ENCODE results near the gene ADAMTSL2. TPM values are rescaled to one million over a fixed set of nuclear protein-coding genes. Genes with fewer than 3 reads are reported as not detected.

ADAMTSL2 gene
- polyA plus RNA-seq, 3 donors, result 1.4 to 2.5 (median 1.9) TPM

DNA sequence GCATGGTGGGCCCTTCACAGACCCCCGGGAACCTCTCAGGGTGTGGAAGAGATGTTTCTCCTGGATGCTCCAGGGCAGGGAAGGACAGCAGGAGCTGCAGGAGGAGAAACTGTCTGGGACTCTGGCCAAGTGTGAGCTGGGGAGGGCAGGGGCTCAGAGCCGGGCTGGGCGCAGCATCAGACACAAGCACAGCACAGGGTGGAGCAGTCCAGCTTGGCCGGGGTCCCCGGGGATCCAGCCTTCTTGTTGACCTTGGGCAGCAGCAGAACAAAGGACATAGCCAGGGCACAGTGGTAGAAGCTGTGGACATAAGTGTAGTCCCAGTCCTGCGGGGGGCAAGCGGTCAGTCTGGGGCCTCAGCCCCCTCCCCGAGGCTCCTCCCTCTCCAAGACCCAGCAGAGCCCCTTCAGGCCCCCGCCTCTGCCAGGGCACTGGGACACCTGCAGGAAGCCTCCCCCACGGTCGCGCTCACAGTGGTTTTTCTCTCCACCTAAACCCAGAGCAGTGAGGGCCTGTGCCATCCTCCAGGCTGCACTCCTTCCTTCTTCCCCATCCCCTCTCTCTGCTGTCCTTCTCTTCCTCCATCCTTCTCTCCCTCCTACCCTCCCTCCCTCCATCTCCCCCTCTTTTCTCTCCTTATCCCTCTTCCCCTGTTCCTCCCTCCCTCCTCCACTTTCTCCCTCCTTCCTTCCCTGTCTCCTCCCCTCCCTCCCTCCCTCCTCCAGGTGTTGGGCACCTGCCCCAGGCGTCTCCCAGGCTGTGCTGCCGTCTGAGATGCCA, 19.9 kb upstream of the ADAMTSL2 start:
- no peak for DNase-seq (ENCODE audit: extremely low read depth in 1 of 11, low read depth in 9 of 11, low spot score in 4 of 11)

GRCh38 chr9:133515240-133515610, 19.3 kb upstream of the ADAMTSL2 start:
- no peak for DNase-seq (ENCODE audit: extremely low read depth in 1 of 11, low read depth in 9 of 11, low spot score in 4 of 11)

GRCh38 chr9:133515615-133516255, 18.8 kb upstream of the ADAMTSL2 start:
- no peak for DNase-seq (ENCODE audit: extremely low read depth in 1 of 11, low read depth in 9 of 11, low spot score in 4 of 11)

- DNase-seq (ENCODE audit: extremely low read depth in 1 of 11, low read depth in 9 of 11, low spot score in 4 of 11), result no peak
Observed at GRCh38 chr9:133516256-133516960, 18.1 kb upstream of the ADAMTSL2 start.

DNA sequence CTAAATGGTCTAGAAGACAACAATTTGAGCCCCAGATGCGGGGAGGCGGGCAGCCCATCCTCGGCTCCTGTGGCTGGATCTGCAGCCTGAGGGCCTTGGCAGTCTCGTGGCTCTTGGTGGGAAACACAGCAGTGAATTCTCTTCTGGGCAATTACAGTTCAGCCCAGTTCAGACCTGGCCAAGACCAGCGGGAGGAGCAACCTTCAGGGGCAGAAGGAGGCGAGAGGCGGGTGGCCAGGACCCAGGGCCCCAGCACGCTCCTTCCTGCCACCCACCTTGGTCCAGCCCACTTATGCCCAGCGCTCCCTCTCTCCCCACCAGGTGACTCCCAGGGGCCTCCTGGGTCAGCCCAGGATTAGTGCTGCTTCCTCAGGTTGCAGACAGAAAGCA, 17.5 kb upstream of the ADAMTSL2 start:
- DNase-seq (ENCODE audit: extremely low read depth in 1 of 11, low read depth in 9 of 11, low spot score in 4 of 11), result no peak

- DNase-seq (ENCODE audit: extremely low read depth in 1 of 11, low read depth in 9 of 11, low spot score in 4 of 11), result no peak
Observed at GRCh38 chr9:133517711-133518110, 16.8 kb upstream of the ADAMTSL2 start.

GRCh38 chr9:133518200-133518599, 16.3 kb upstream of the ADAMTSL2 start:
- no peak for DNase-seq (ENCODE audit: extremely low read depth in 1 of 11, low read depth in 9 of 11, low spot score in 4 of 11)

GRCh38 chr9:133518706-133519449, 15.6 kb upstream of the ADAMTSL2 start:
- DNase-seq (ENCODE audit: extremely low read depth in 1 of 11, low read depth in 9 of 11, low spot score in 4 of 11), result no peak

- DNase-seq (ENCODE audit: extremely low read depth in 1 of 11, low read depth in 9 of 11, low spot score in 4 of 11), result no peak
Observed at GRCh38 chr9:133519693-133520092, 14.8 kb upstream of the ADAMTSL2 start.

- no peak for DNase-seq (ENCODE audit: extremely low read depth in 1 of 11, low read depth in 9 of 11, low spot score in 4 of 11)
Observed at GRCh38 chr9:133520121-133520835, 14.2 kb upstream of the ADAMTSL2 start.

DNA sequence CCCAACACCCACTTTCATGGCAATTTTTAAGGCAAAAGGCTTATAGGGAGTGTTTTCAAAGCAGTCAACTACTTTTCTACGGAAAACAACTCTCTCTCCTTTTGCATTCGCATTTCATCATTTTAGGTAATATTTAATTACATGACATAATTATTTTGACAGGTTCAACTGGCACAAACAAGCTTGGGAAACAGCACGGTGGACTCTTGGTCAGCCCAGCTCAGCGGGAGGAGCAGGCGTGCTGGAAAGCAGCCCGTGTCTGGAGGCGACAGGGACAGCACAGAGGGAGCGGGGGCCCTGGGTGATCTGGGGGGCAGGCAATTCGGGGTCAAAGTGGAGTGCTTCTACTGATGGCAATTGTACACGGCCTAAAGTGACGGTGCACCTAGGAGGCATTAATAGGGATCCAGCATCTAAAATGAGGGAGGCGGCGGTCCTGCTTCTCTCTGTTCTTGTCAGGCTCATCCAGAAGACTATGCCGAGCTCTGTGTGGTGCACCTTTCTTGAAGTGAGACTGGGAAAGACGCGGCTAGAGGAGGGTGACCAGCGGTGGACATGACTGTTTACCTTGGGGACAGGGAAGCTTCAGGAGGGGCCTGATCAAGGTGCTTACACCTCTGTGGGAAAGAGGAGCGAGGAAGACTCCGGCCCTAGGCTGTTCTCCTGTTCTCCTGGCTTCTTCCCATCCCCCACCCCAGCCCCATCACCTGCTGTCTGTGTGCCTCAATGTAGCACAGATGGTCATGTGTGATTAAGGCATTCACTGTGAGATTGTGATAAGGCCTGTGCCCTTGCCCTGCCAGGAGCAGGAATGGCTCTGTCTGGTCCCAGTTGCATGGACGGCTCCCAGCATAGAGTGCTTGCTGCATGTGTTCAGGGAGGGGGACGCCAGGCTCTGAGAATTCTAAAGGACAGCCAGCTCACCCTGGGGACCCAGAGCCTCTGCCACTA, 13.1 kb upstream of the ADAMTSL2 start:
- no peak for DNase-seq (ENCODE audit: extremely low read depth in 1 of 11, low read depth in 9 of 11, low spot score in 4 of 11)

DNA sequence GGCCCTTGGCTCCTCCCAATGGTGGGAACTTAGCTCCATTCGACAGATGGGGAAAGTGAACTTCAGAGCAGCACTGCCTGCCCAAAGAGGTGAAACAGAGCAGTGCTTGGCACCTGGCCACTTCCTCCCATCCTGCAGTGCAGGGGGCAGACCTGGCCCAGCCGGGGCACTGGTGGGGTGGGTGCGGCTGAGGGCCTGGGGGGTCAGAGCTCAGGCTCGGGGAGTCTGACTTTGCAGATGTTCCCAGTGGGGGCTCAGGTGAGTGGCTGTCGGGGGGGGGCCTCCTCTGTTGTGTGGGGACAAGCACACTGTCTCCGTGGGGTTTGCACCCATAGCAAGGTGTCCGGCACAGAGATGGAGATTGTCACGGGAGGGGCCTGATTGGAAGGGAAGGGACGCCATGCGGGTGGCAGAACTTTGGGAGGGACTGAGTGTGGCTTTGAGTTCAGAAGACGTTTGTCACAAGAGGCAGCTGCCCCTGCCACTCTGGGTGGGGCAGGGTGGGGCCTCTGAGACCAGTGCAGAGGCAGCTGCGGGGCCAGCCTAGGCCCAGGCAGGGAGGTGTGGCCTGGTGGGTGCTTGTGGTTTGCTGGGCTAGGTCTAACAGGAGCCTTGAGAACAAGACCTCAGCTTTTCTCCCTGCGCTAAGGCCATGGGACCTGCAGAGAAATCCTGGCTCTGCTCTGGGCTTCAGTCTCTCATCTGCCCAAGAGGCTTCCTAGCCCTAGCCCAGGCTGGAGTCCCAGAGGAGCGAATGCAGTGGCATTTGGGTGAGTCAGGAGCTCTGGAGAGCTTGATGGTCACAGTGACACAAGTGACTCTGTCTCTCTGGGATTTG, 12.2 kb upstream of the ADAMTSL2 start:
- DNase-seq (ENCODE audit: extremely low read depth in 1 of 11, low read depth in 9 of 11, low spot score in 4 of 11), result no peak

GRCh38 chr9:133523106-133523505, 11.4 kb upstream of the ADAMTSL2 start:
- no peak for DNase-seq (ENCODE audit: extremely low read depth in 1 of 11, low read depth in 9 of 11, low spot score in 4 of 11)

- no peak for DNase-seq (ENCODE audit: extremely low read depth in 1 of 11, low read depth in 9 of 11, low spot score in 4 of 11)
Observed at GRCh38 chr9:133524146-133524545, 10.4 kb upstream of the ADAMTSL2 start.

GRCh38 chr9:133524679-133525228, 9.8 kb upstream of the ADAMTSL2 start, which contains the start of gene MYMK:
TSS of gene MYMK (minus strand) at chr9:133524959. CDS start at chr9:133524844, 115 bp downstream.
- no peak for DNase-seq (ENCODE audit: extremely low read depth in 1 of 11, low read depth in 9 of 11, low spot score in 4 of 11)

DNA sequence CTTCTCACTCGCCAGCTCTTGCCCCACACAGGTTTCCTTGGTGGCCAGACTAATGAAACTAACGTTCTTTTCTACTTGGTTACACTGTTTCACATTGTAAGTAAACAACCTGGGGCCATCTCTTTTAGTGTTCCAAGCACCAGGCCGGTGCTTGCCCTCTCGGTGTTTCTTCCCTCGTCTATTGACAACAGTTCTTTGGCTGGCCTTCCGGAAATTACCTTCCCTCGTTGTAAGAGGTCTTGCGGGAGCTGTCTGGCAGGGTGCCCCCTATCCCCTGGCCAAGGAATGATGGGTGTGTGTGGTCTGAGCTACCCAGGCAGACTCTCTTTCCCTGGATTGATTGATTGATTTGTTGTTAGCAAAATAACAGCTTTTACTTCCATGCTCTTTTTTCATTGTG, 8.8 kb upstream of the ADAMTSL2 start:
- DNase-seq (ENCODE audit: extremely low read depth in 1 of 11, low read depth in 9 of 11, low spot score in 4 of 11), result no peak

Measured in renal cortex interstitium (tissue), 11 donors.